GM18508 (cell line): ENCODE measurements around the gene DNM1.
"Not testable (repeated sequence)": the region's sequence is repeated elsewhere in the genome, so short reads cannot be mapped to it uniquely, and the experiment has no call there.

Experiments
- ATAC-seq: cut with Tn5 transposase; IDR thresholded peaks from one replicate; pipeline ENCODE4 v1.9.1; 2021; ENCODE audit warnings: moderate number of reproducible peaks; ENCODE audit not compliant: insufficient read depth, unreplicated experiment

The DNM1 gene

GRCh38 chr9:128266868-128267590, 63.9 kb downstream of the DNM1 start:
- no peak for ATAC-seq

GRCh38 chr9:128271112-128271511, 67.9 kb downstream of the DNM1 start:
- no peak for ATAC-seq

- ATAC-seq, result no peak
Observed at GRCh38 chr9:128271512-128271911, 68.3 kb downstream of the DNM1 start.

GRCh38 chr9:128274245-128274644, 71.1 kb downstream of the DNM1 start:
- ATAC-seq, result no peak

GRCh38 chr9:128275198-128276007, 72.2 kb downstream of the DNM1 start, which contains the start of gene GOLGA2:
GOLGA2 (minus strand) TSS chr9:128276007; CDS start chr9:128275976, 31 bp downstream.
- ATAC-seq, result peak; percentile 24

- ATAC-seq, result peak; percentile 79
Observed at GRCh38 chr9:128276008-128276573, 72.9 kb downstream of the DNM1 start, which contains the start of gene SWI5. SWI5 (plus strand) TSS chr9:128276276.

GRCh38 chr9:128276574-128277270, 73.5 kb downstream of the DNM1 start:
- ATAC-seq, result no peak

- ATAC-seq, result not testable (repeated sequence)
Observed at GRCh38 chr9:128279088-128280073, 76.2 kb downstream of the DNM1 start.

GRCh38 chr9:128280084-128280622, 77.0 kb downstream of the DNM1 start:
- ATAC-seq, result no peak

GRCh38 chr9:128282500-128282899, 79.3 kb downstream of the DNM1 start:
- no peak for ATAC-seq

- ATAC-seq, result no peak
Observed at GRCh38 chr9:128285033-128285784, 82.0 kb downstream of the DNM1 start.

- no peak for ATAC-seq
Observed at GRCh38 chr9:128286440-128286839, 83.3 kb downstream of the DNM1 start.

- ATAC-seq, result no peak
Observed at GRCh38 chr9:128288273-128289004, 85.3 kb downstream of the DNM1 start.

GRCh38 chr9:128292009-128292408, 88.8 kb downstream of the DNM1 start:
- ATAC-seq, result no peak

GRCh38 chr9:128293091-128293490, 89.9 kb downstream of the DNM1 start:
- no peak for ATAC-seq

- ATAC-seq, result no peak
Observed at GRCh38 chr9:128294142-128294541, 91.0 kb downstream of the DNM1 start.

- no peak for ATAC-seq
Observed at GRCh38 chr9:128296340-128297220, 93.4 kb downstream of the DNM1 start.
